Endodermal cell (in vitro differentiated cells): ENCODE measurements around the gene PANX3. TPM values are rescaled to one million over a fixed set of nuclear protein-coding genes. Genes with fewer than 3 reads are reported as not detected.

Experiments
- DNase-seq: peaks from one replicate; pipeline ENCODE4 v3.0.0-alpha.2; 2017
- H3K27ac ChIP-seq: 2 replicates; pipeline ENCODE4 v1.5.1; 2013; ENCODE audit warnings: mild to moderate bottlenecking, low read depth, low read length, moderate library complexity
- H3K27me3 ChIP-seq: 2 replicates; pipeline ENCODE4 v1.6.1; 2013; ENCODE audit warnings: mild to moderate bottlenecking, low read length, moderate library complexity; ENCODE audit not compliant: insufficient read depth, control insufficient read depth, poor library complexity, severe bottlenecking
- H3K36me3 ChIP-seq: 2 replicates; pipeline ENCODE4 v1.7.0; 2013; ENCODE audit warnings: mild to moderate bottlenecking, low read length, moderate library complexity; ENCODE audit not compliant: control insufficient read depth, insufficient read depth
- H3K4me1 ChIP-seq: one replicate; pipeline ENCODE4 v1.7.0; 2013; ENCODE audit warnings: low read length; ENCODE audit not compliant: control insufficient read depth, insufficient read depth
- H3K4me3 ChIP-seq: 2 replicates; pipeline ENCODE4 v1.5.1; 2013; ENCODE audit warnings: mild to moderate bottlenecking, low read length, moderate library complexity
- H3K9ac ChIP-seq: 2 replicates; pipeline ENCODE4 v1.6.1; 2013; ENCODE audit warnings: mild to moderate bottlenecking, low read length, moderate library complexity; ENCODE audit not compliant: poor library complexity, severe bottlenecking; ENCODE audit errors: extremely low read depth
- H3K9me3 ChIP-seq: 2 replicates; pipeline ENCODE4 v1.6.1; 2013; ENCODE audit warnings: mild to moderate bottlenecking, low read length, moderate library complexity; ENCODE audit not compliant: control insufficient read depth
- H3K27ac Mint-ChIP-seq: 2 replicates; pipeline ENCODE4 v1.8.0; 2020; ENCODE audit warnings: mixed read lengths
- H3K27me3 Mint-ChIP-seq: 2 replicates; pipeline ENCODE4 v1.8.0; 2021; ENCODE audit warnings: mild to moderate bottlenecking, mixed read lengths; ENCODE audit not compliant: insufficient read depth
- H3K36me3 Mint-ChIP-seq: 2 replicates; pipeline ENCODE4 v1.8.0; 2020; ENCODE audit warnings: low read depth, mixed read lengths
- H3K4me1 Mint-ChIP-seq: 2 replicates; pipeline ENCODE4 v1.8.0; 2020; ENCODE audit warnings: mixed read lengths
- H3K4me3 Mint-ChIP-seq: 2 replicates; pipeline ENCODE4 v1.8.0; 2020; ENCODE audit warnings: mild to moderate bottlenecking, moderate library complexity, mixed read lengths
- H3K9me3 Mint-ChIP-seq: 2 replicates; pipeline ENCODE4 v1.8.0; 2020; ENCODE audit warnings: mild to moderate bottlenecking, mixed read lengths
- WGBS, 2 experiments: methylation state at CpG; one replicate each; pipeline versions ENCODE4 v1.1.5 to v1.1.7; 2013; ENCODE audit warnings: missing lambda C conversion rate in 2 of 2, mixed read lengths in 1 of 2; ENCODE audit not compliant: insufficient coverage in 1 of 2, insufficient read length in 1 of 2; 5-methylcytosine and 5-hydroxymethylcytosine counted together
- total RNA-seq, 2 donors: library from RNA; stranded (reverse); fragmentation: NEBNext Ultra II Directional in 1 of 2; extraction: Animal tissue kit (Norgen Biotek cat#: 25700) in 1 of 2; gene quantifications; 2 replicates in 1 of 2; 3 replicates in 1 of 2; pipeline ENCODE4 v1.2.1, GENCODE V29; 2021
- TF ChIP-seq, protein P1 (sequence below): fragments of 200-600 bp; sonication (generic); conservative IDR thresholded peaks from 2 replicates; pipeline ENCODE4 v1.5.0; 2021; ENCODE audit warnings: antibody characterized with exemption, mild to moderate bottlenecking

The PANX3 gene
- total RNA-seq, 2 donors from 2014 or later: not detected

- WGBS, 2 experiments: 73 to 75% methylated on average over 3 to 5 of the region's 5 CpGs
- Histone ChIP-seq H3K27ac (no peak overlapping the region), H3K27me3 (peaks cover 5% of the 10 kb centered on the region), H3K4me1 (no peaks in the 10 kb centered on the region), H3K36me3 (no peaks in the 10 kb centered on the region), H3K4me3 (no peak overlapping the region), H3K9ac (no peak overlapping the region), H3K9me3 (no peaks in the 10 kb centered on the region)
- Mint-ChIP-seq H3K27ac (no peak overlapping the region), H3K27me3 (peaks cover 6% of the 10 kb centered on the region), H3K4me1 (peaks cover 4% of the 10 kb centered on the region), H3K4me3 (no peak overlapping the region), H3K9me3 (no peaks in the 10 kb centered on the region), H3K36me3 (no peaks in the 10 kb centered on the region)
- TF ChIP-seq, protein P1, sequence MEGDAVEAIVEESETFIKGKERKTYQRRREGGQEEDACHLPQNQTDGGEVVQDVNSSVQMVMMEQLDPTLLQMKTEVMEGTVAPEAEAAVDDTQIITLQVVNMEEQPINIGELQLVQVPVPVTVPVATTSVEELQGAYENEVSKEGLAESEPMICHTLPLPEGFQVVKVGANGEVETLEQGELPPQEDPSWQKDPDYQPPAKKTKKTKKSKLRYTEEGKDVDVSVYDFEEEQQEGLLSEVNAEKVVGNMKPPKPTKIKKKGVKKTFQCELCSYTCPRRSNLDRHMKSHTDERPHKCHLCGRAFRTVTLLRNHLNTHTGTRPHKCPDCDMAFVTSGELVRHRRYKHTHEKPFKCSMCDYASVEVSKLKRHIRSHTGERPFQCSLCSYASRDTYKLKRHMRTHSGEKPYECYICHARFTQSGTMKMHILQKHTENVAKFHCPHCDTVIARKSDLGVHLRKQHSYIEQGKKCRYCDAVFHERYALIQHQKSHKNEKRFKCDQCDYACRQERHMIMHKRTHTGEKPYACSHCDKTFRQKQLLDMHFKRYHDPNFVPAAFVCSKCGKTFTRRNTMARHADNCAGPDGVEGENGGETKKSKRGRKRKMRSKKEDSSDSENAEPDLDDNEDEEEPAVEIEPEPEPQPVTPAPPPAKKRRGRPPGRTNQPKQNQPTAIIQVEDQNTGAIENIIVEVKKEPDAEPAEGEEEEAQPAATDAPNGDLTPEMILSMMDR: no peak
- no peak for DNase-seq
Observed at GRCh38 chr11:124657904-124658303, 46.7 kb downstream of the PANX3 start.

DNA sequence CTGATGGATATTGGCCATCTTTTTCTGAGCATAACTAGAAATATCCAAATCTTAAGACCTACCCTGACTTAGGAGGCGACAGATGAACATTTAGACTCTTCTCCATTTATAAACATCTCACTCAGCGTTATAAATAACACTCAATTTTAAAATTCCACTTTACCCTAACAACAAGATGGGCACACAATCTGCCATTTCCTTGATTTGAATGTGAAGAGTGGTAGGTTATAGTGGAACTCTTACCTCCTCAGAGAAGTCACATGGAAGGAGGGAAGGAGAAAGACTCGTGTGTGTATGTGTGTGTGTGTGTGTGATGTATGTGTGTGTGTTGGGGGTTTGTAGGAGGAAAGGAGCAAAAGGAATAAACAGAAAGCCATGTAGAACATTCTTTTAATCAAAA lies 47.3 kb downstream of the PANX3 start:
- Mint-ChIP-seq H3K36me3 (no peaks in the 10 kb centered on the region), H3K4me1 (peaks cover 4% of the 10 kb centered on the region), H3K9me3 (no peaks in the 10 kb centered on the region), H3K27ac (no peak overlapping the region), H3K4me3 (no peak overlapping the region), H3K27me3 (peaks cover 1% of the 10 kb centered on the region)
- 84 to 86% methylated on average over 1 to 3 of the region's 3 CpGs for WGBS, 2 experiments
- Histone ChIP-seq H3K9ac (no peak overlapping the region), H3K27ac (peak overlapping the region; percentile 7), H3K9me3 (no peaks in the 10 kb centered on the region), H3K36me3 (no peaks in the 10 kb centered on the region), H3K27me3 (peaks cover 5% of the 10 kb centered on the region), H3K4me1 (no peaks in the 10 kb centered on the region), H3K4me3 (no peak overlapping the region)
- TF ChIP-seq, protein P1: no peak
- no peak for DNase-seq

- Histone ChIP-seq H3K9ac (no peak overlapping the region), H3K4me3 (no peak overlapping the region), H3K27me3 (peaks cover 5% of the 10 kb centered on the region), H3K27ac (no peak overlapping the region), H3K4me1 (no peaks in the 10 kb centered on the region), H3K36me3 (no peaks in the 10 kb centered on the region), H3K9me3 (no peaks in the 10 kb centered on the region)
- no peaks in the 10 kb centered on the region for H3K36me3 Mint-ChIP-seq
- H3K27ac Mint-ChIP-seq: no peak overlapping the region
- no peaks in the 10 kb centered on the region for H3K27me3 Mint-ChIP-seq
- TF ChIP-seq, protein P1: no peak
- DNase-seq: no peak
- H3K9me3 Mint-ChIP-seq: no peaks in the 10 kb centered on the region
- peaks cover 4% of the 10 kb centered on the region for H3K4me1 Mint-ChIP-seq
- 91 to 100% methylated on average over 1 of the region's 1 CpG for WGBS, 2 experiments
- H3K4me3 Mint-ChIP-seq: no peak overlapping the region
Observed at GRCh38 chr11:124658986-124659385, 47.8 kb downstream of the PANX3 start.
